Ovary (tissue), 3 donors: ENCODE data around the gene CAB39L.

Source experiments
- EP300 ChIP-seq: sonication (generic); formaldehyde crosslinking; IDR thresholded peaks from one replicate; pipeline ENCODE4 v1.6.1; 2017; ENCODE audit warnings: antibody characterized with exemption
- POLR2A ChIP-seq: fragments of 450-650 bp; IDR thresholded peaks from one replicate; pipeline ENCODE4 v1.6.1; 2017; ENCODE audit warnings: antibody characterized with exemption, mild to moderate bottlenecking, moderate library complexity
- TF ChIP-seq, protein P1 (sequence below), 3 donors: fragments of 450-650 bp in 2 of 3; fragments of 200-600 bp in 1 of 3; IDR thresholded peaks; one replicate each; pipeline versions ENCODE4 v1.5.1 to v1.8.0; 2016 to 2022; ENCODE audit warnings: antibody characterized with exemption in 3 of 3, mild to moderate bottlenecking in 1 of 3
- donor health status: DM: no; HTN: no; CAD: no.

DNA sequence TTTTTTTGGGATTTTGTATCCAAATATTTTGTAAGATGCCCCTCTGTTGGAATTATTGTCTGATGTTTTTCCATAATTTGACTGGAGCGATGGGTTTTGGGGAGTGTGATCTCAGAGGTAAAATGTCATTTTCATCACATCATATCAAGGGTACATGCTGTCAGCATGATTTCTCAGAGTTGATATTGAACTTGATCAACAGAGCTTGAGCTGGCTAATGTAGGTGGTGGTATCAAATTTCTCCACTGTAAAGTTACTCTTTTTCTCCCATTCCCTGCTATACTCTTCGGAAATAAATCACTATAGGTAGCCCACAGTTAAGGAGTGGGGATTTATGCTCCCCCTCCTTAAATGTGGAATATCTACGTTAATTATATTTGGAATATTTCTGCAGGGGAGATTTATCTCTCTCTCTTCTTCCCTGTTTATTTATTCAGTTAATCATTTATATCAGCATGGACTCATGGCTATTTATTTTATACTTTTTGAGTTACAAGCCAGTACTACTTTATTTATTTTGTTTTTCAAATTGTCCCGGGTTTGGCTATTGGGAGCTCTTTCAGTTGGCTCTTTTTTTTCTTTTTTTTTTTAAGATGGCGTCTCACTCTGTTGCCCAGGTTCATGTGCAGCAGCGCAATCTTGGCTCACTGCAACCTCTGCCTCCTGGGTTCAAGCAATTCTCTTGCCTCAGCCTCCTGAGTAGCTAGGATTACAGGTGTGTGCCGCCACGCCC is 9.0 kb upstream of the CAB39L start:
- TF ChIP-seq EP300: no peak
- no peak for TF ChIP-seq POLR2A
- TF ChIP-seq, protein P1, sequence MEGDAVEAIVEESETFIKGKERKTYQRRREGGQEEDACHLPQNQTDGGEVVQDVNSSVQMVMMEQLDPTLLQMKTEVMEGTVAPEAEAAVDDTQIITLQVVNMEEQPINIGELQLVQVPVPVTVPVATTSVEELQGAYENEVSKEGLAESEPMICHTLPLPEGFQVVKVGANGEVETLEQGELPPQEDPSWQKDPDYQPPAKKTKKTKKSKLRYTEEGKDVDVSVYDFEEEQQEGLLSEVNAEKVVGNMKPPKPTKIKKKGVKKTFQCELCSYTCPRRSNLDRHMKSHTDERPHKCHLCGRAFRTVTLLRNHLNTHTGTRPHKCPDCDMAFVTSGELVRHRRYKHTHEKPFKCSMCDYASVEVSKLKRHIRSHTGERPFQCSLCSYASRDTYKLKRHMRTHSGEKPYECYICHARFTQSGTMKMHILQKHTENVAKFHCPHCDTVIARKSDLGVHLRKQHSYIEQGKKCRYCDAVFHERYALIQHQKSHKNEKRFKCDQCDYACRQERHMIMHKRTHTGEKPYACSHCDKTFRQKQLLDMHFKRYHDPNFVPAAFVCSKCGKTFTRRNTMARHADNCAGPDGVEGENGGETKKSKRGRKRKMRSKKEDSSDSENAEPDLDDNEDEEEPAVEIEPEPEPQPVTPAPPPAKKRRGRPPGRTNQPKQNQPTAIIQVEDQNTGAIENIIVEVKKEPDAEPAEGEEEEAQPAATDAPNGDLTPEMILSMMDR (IDR thresholded peaks at IDR 0.05): no peak
